Inferior parietal cortex (tissue), 1 donor: ENCODE data around the gene PRAC2.

Experiments
- DNase-seq: peaks from one replicate; pipeline ENCODE4 v3.0.0-alpha.2; 2016; ENCODE audit errors: extremely low spot score

Gene PRAC2

GRCh38 chr17:48734333-48735061 lies 11.5 kb downstream of the PRAC2 start:
- no peak for DNase-seq

GRCh38 chr17:48735062-48735351 lies 12.0 kb downstream of the PRAC2 start:
- no peak for DNase-seq

GRCh38 chr17:48737330-48738043 lies 14.5 kb downstream of the PRAC2 start:
- no peak for DNase-seq

- no peak for DNase-seq
Observed at GRCh38 chr17:48738424-48738802, 15.4 kb downstream of the PRAC2 start.

DNA sequence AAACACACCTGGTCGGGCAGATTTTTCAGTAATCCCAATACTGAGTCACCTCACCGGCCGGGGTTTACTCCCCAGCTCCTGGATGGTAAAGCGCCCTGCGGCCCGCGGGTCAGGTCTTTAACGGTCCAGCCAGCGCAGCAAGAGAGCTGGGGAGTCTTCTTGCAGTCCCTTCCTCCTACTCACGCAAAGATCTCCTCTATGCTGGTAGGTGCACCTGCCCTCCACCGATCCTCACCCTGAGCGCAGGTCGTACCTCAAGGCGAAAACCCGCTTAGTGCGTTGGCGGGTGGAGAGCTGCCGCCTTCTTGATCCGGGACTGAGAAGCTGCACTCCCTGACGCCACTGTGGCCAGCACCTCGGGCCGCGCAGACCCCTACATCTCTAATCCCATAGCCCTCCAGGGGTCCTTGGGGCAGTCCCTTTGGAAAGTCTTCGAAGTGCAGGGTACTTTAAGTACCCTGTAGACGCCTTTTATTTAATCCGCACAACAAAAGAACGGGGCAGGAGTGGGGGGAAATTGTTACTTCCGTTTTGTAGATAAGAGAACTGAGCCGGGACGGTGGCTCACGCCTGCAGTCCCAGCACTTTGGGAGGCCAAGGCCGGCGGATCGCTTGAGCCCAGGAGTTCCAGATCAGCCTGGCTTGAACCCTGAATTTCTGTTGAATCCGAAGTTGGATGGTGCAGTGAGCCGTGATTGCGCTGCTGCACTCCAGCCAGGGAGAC lies 16.0 kb downstream of the PRAC2 start:
- DNase-seq, result no peak

GRCh38 chr17:48740537-48740936 lies 17.6 kb downstream of the PRAC2 start:
- no peak for DNase-seq

- no peak for DNase-seq
Observed at GRCh38 chr17:48745381-48746275, 22.6 kb downstream of the PRAC2 start.

DNA sequence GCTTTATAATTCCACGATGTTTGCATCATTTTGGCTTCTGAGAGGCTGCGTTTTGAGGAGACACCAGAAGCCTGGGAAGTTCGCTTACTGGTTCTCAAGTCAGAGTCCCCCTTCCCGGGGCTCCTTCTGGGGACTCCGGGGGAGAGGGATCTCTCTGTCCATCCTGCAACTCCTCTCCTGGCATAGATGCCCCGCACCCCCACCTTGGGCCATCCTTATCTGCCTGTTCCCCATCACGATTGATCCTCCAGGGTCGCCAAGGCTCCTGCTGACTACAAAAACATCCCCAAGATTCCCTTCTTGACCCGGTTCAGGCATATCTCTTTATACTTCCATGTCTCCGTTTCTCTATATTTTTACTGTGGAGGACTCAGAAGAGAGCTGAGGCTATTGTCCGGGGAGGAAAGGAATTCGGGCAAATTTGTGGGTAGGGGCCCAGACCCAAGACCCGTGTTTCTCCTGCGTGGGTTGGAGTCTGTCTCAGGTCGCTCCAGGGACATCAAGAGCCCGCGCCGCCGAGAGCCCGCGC lies 24.0 kb downstream of the PRAC2 start:
- DNase-seq, result no peak

- no peak for DNase-seq
Observed at GRCh38 chr17:48747445-48748363, 24.7 kb downstream of the PRAC2 start.

DNA sequence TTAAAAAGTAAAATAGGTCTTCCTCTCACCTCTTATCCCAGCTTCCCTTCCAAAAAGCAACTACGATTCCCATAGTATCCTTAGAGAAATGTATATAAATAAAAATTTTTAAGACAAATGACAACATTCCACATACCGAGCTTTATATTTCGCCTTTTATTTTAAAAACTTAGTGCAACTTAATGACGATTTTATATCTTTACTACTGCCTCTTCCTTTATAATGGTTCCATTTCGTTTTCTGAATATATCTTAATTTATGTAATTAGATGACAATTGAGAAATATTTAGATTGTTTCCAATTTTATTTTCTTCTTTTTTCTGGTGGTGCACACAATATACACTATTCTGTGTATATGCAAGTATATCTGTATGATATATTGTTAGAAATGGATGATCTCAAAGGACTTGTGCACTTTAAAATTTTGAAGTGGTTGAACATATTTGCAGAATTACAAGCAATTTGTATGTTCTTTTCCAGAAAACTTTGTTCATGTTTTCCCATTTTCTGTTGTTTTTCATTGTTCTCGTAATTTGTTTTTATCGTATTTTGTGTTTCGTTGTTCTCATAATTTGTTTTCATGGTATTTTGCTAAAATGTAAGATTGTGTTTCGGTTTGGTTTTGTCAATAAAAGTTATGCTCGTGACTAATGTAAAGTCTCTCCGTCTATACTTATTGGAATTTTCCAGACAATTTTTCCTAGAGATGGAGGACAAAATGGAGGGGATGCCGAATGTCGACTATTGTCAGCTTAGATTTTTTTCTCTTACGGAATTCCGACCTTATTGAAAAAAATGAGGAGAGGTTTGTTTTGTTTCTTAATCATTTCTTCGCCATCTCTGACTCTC lies 26.0 kb downstream of the PRAC2 start:
- DNase-seq, result no peak

GRCh38 chr17:48749621-48750553 lies 26.9 kb downstream of the PRAC2 start:
- no peak for DNase-seq

DNA sequence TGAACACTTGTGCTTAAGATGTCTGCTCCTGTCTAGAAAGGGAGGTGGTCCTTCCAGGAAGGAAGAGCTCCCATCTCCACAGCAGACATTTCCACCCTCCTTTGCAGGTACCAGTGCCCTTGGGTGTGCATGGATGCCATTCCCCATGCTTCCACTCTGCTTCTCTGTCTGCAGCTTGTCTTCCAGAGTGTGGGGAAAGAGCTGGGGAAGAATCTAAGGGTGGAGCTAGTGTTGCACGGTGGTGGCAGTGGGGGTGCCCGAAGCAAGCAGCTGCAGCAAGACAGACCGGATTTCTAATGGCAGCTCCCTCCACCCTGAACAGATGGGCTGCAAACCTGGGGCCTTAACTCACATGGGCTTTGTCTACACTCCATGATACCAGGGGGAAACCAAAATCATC lies 28.2 kb downstream of the PRAC2 start:
- no peak for DNase-seq

DNA sequence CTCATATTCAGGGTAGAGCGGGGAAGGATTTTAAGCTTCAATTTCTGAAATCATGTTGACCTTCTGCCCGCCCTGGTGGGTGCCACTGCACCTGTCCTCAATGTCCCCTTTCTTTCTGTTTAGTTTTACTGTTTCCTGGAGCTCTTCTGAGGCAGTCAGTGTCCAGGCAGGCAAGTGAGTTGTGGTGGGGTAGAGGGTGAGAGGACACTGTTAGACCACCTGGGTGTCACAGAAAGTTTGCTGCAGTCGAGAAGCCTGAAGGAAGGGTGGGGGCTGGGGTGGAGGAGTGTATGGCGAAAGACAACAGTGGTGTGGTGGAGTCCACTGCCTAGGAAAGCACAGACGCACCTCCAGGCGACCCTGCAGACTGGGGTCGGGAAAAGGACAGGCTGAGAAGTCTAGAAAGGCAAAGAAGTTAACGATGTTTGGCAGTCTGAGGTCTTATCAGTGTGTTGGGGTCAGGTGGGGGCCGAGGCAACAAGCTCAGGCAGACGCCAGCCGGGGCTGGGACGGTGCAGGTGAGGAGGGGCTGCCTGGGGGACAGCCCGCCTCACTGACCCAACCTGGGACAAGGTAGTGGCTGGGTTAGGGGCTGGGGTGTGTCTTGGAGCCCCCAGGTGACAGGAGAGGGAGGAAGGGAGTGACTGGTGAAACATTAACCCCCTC lies 28.9 kb downstream of the PRAC2 start:
- no peak for DNase-seq

- DNase-seq, result no peak
Observed at GRCh38 chr17:48752399-48753288, 29.7 kb downstream of the PRAC2 start.

DNA sequence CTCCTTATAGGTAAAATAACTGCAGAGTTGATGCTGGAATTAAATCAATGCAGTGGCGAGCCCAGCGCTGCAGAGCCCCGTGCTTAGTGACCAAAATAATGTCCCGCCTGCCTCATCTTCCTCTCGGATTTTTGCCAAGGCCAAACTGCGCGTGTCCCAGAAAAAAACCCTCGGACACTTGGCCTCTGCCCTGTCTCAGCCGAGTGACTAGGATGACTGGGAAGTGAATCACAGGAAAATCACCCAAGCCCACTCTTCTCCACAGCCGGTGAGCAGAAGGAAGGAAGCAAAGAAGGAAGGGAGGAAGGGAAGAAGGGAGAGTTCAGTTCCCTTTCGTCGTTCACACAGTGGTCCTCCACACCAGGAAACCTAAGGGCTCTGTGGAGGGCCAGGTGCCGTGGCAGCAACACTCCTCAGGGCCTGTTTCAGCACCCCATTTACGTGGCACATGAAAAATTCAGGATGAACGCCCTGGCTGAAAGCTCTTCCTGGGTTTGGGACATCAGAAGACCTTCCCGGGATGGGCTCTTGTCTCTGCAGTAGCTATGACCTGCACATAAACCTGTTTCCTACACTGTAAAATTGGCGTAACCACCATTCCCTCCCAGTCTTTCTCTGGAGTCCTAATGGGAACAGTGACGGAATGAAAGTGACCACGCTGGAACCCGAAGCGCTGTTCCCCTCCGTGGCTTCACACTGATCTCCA lies 31.0 kb downstream of the PRAC2 start:
- DNase-seq, result no peak

- DNase-seq, result no peak
Observed at GRCh38 chr17:48754500-48755261, 31.7 kb downstream of the PRAC2 start.
